Hepatocyte (in vitro differentiated cells): ENCODE measurements around the gene ITGB3.

Experiments
- CTCF ChIP-seq: fragments of 200-600 bp; sonication (generic); IDR thresholded peaks from 2 replicates; pipeline ENCODE4 v1.5.1; 2016; ENCODE audit warnings: antibody characterized with exemption, mild to moderate bottlenecking; ENCODE audit not compliant: poor library complexity
- EZH2 ChIP-seq: fragments of 200-600 bp; sonication (generic); IDR thresholded peaks from 2 replicates; pipeline ENCODE4 v1.6.1; 2016; ENCODE audit warnings: antibody characterized with exemption, mild to moderate bottlenecking, borderline replicate concordance

- TF ChIP-seq CTCF: no peak
- no peak for TF ChIP-seq EZH2
Observed at GRCh38 chr17:47207143-47208067, 46.2 kb upstream of the ITGB3 start.
